Motor neuron (in vitro differentiated cells): ENCODE measurements around the gene ZNF227. TPM values are rescaled to one million over a fixed set of nuclear protein-coding genes. Genes with fewer than 3 reads are reported as not detected.
"Not testable (repeated sequence)": the region's sequence is repeated elsewhere in the genome, so short reads cannot be mapped to it uniquely, and the experiment has no call there.

Experiments
- ATAC-seq, 8 experiments: fragments of 200-7000 bp; cut with Tn5 transposase; replicated peaks in 6 of 8; 2 replicates each; pipeline ENCODE4 v1.8.0; 2021; ENCODE audit warnings: mild to moderate bottlenecking in 8 of 8, moderate library complexity in 8 of 8
- H3K27ac ChIP-seq, 2 donors: fragments of 250-450 bp; sonication (Bioruptor Pico); 2 replicates each; pipeline ENCODE4 v1.9.0; 2021; ENCODE audit warnings: antibody characterized with exemption in 2 of 2, mild to moderate bottlenecking in 2 of 2, moderate library complexity in 1 of 2
- H3K4me1 ChIP-seq, 2 donors: fragments of 250-450 bp; sonication (Bioruptor Pico); replicated peaks in 1 of 2; 2 replicates each; pipeline ENCODE4 v1.6.1; 2021; ENCODE audit warnings: antibody characterized with exemption in 2 of 2, mild to moderate bottlenecking in 2 of 2, moderate library complexity in 1 of 2
- H3K4me3 ChIP-seq, 5 donors: fragments of 250-450 bp; sonication (Bioruptor Pico); 2 replicates each; pipeline ENCODE4 v1.9.0; 2021; ENCODE audit warnings: antibody characterized with exemption in 5 of 5, mild to moderate bottlenecking in 5 of 5, moderate library complexity in 4 of 5
- WGBS, 10 experiments: fragments of 450-650 bp; shearing (Covaris generic); methylation state at CpG; one replicate each; pipeline ENCODE4 v1.0.0; 2022; 5-methylcytosine and 5-hydroxymethylcytosine counted together
- in situ Hi-C, 9 experiments: fragments of 400-800 bp; cut with MboI; loops; one replicate each; pipeline ENCODE4 v1.15.0; 2021; ENCODE audit warnings: low sequenced_read_pairs in 9 of 9, low pct_unique_long_range_greater_than_20kb in 2 of 9; ENCODE audit not compliant: unreplicated experiment in 9 of 9
- total RNA-seq, 8 experiments: library from RNA; unstranded; fragments of 300-600 nt; gene quantifications; 2 replicates each; pipeline versions ENCODE4 v1.2.3 to v1.2.4, GENCODE V29; 2022

Gene ZNF227
- total RNA-seq, 8 experiments from 2014 or later = 17.3 to 35.7 (median 28.7) TPM

DNA sequence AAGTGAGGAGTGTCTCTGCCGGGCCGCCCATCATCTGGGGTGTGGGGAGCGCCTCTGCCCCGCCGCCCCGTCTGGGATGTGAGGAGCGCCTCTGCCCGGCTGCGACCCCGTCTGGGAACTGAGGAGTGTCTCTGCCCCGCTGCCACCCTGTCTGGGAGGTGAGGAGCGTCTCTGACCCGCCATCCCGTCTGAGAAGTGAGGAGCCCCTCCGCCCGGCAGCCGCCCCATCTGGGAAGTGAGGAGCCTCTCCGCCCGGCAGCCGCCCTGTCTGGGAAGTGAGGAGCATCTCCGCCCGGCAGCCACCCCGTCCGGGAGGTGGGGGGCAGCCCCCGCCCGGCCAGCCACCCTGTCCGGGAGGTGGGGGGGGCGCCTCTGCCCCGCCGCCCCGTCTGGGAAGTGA, 8.5 kb upstream of the ZNF227 start:
- ATAC-seq, H3K4me1 ChIP-seq, H3K27ac ChIP-seq, H3K4me3 ChIP-seq, in situ Hi-C loops: not testable (repeated sequence)
- no CpG with 5 or more reads among the region's 31 CpGs for WGBS, 10 experiments

DNA sequence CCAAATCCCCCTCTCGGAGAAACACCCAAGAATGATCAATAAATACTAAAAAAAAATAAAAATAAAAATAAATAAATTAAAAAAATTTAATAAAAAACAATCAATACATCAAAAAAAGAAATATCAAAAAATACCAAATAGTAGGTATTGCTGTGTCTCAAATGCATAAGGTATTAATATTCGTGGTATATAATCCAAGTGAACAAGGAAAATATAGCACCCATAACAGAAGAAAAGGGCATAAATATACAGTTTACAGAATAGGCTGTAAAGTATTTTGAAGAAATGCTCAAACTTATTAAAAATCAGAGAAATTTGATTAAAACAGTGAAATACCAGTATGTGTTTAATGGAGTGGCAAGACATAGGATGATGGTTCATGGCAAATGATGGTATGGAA, 7.6 kb upstream of the ZNF227 start:
- Histone ChIP-seq H3K4me3 (no peak overlapping the region), H3K4me1 (peaks cover 0 to 4% of the 10 kb centered on the region in 2 donors), H3K27ac (no peak overlapping the region)
- ATAC-seq = no peak
- in situ Hi-C loops = no loop called here
- WGBS, 10 experiments = 25 to 80% (median 56%) methylated on average over 1 to 2 of the region's 2 CpGs; no CpG with 5 or more reads in 1 of the 10 experiments

DNA sequence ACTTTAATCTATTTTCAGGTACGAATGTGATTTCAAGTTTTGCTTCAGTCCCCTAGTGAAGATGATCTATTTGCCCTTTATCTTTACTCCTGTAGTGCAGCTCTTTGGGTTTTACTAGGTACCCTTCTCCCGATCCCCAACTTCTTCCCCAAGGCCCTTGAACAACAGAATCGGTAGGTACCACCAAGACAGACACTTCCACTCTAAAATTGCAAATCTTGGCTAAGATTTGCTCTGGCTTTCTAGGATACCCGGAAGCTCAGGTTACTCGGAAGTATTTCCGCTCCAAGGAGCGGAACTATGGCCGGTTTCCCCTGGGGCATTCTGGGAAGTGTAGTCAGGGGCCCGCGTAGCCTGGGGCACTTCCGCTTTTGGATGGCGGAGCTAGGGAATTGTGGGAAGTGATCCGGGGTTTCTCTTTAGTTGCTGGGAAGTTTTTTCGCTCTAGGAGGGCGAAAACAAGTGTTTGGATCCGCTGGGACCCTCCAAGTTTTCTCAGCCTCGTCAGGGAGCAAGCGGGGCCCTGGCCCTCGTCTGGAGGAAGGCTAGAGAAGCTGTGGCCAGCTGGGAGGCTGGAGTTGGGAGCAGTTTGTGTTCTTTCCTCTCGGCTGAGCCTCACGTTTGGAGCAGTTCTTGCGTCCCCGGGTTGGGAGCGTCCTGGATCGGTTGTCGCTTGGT, 5.1 kb upstream of the ZNF227 start:
- in situ Hi-C loops = no loop called here
- WGBS, 10 experiments = 5 to 67% (median 11%) methylated on average over 1 to 25 of the region's 26 CpGs
- Histone ChIP-seq H3K27ac (peak overlapping the region; percentile 21 to 84), H3K4me1 (peaks cover 0 to 4% of the 10 kb centered on the region in 2 donors), H3K4me3 (peak overlapping the region; percentile 53 to 82 (median 61))
- ATAC-seq = peak; percentile 83 to 94 (median 90)

DNA sequence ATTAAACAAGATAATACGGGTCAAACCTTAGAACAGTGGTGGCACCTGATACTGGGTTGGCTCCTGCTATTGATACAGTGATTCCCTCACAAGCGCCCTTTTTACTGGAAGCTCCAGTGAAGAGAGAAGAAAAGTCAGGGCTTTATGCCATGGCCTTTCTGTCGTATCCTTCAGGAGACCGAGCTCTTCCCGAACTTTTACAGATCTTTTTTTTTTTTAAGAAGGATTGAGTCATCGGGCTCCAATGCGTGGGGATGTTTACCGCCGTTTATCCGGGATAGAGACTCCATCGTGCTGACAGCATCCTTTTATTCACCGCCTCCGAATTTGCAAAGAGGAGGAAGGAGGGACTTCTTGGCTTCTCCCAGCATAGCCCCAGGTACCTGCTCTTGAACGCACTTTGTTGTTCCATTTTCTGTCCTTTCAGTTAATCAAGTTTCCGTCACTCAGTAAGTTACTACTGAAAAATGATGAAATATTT, 574 bp downstream of the ZNF227 start:
- Histone ChIP-seq H3K4me3 (peak overlapping the region; percentile 57 to 94 (median 83)), H3K27ac (peak overlapping the region; percentile 43 to 51), H3K4me1 (peaks cover 4 to 11% of the 10 kb centered on the region in 2 donors)
- WGBS, 10 experiments = 0 to 17% (median 6%) methylated on average over 3 to 13 of the region's 15 CpGs; no CpG with 5 or more reads in 1 of the 10 experiments
- in situ Hi-C loops = no loop called here
- peak; percentile 8 to 36 (median 20) for ATAC-seq

DNA sequence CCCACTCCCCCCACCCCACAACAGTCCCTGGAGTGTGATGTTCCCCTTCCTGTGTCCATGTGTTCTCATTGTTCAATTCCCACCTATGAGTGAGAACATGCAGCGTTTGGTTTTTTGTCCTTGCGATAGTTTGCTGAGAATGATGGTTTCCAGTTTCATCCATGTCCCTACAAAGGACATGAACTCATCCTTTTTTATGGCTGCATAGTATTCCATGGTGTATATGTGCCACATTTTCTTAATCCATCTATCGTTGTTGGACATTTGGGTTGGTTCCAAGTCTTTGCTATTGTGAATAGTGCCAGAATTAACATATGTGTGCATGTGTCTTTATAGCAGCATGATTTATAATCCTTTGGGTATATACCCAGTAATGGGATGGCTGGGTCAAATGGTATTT, 7.6 kb downstream of the ZNF227 start:
- H3K27ac ChIP-seq, H3K4me3 ChIP-seq, H3K4me1 ChIP-seq, ATAC-seq, in situ Hi-C loops: not testable (repeated sequence)
- WGBS, 10 experiments = 60 to 100% methylated on average over 1 of the region's 3 CpGs; no CpG with 5 or more reads in 8 of the 10 experiments

DNA sequence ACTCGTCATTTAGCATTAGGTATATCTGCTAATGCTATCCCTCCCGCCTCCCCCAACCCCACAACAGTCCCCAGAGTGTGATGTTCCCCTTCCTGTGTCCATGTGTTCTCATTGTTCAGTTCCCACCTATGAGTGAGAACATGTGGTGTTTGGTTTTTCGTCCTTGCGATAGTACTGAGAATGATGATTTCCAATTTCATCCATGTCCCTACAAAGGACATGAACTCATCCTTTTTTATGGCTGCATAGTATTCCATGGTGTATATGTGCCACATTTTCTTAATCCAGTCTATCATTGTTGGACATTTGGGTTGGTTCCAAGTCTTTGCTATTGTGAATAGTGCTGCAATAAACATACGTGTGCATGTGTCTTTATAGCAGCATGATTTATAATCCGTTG, 8.4 kb downstream of the ZNF227 start:
- H3K4me3 ChIP-seq, in situ Hi-C loops, H3K27ac ChIP-seq, H3K4me1 ChIP-seq, ATAC-seq: not testable (repeated sequence)
- no CpG with 5 or more reads among the region's 6 CpGs for WGBS, 10 experiments

DNA sequence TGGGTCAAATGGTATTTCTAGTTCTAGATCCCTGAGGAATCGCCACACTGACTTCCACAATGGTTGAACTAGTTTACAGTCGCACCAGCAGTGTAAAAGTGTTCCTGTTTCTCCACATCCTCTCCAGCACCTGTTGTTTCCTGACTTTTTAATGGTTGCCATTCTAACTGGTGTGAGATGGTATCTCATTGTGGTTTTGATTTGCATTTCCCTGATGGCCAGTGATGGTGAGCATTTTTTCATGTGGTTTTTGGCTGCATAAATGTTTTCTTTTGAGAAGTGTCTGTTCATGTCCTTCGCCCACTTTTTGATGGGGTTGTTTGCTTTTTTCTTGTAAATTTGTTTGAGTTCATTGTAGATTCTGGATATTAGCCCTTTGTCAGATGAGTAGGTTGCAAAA, 9.0 kb downstream of the ZNF227 start:
- ATAC-seq, H3K4me1 ChIP-seq, in situ Hi-C loops, H3K4me3 ChIP-seq, H3K27ac ChIP-seq: not testable (repeated sequence)
- WGBS, 10 experiments = no CpG with 5 or more reads among the region's 3 CpGs

DNA sequence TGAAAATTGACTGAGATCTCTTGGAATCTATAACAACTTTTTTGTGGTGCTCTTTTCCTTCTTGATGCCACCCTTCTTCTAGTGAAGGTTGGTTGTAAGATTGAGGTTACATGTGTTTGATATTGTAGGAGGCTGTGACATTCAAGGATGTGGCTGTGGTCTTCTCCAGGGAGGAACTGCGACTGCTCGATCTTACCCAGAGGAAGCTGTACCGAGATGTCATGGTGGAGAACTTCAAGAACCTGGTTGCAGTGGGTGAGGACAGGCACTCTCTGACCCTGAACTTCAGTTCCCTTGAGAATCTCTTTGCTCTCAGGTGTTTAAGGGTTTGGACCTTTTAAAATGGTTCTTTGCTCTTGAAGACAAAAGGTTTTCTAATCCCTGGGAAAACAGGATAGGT, 16.0 kb downstream of the ZNF227 start:
- Histone ChIP-seq H3K27ac (no peak overlapping the region), H3K4me1 (no peaks in the 10 kb centered on the region), H3K4me3 (no peak overlapping the region)
- in situ Hi-C loops = no loop called here
- 92 to 100% (median 100%) methylated on average over 1 to 3 of the region's 3 CpGs; no CpG with 5 or more reads in 3 of the 10 experiments for WGBS, 10 experiments
- ATAC-seq = no peak

DNA sequence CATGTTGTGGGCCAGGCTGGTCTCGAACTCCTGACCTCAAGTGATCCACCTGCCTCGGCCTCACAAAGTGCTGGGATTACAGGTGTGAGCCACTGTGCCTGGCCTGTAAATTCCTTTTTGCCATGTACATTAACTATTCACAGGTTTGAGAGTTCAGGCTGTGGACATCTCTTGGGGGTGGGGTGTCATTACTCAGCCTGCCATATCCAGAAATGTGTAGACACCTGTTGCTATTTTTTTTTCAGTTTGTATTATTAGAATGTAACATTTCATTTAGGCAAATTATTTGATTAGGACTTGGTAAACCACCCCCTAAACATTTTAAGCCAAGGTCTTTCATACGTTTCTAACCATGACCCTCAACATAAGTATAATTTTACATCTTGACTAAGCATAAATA, 20.5 kb downstream of the ZNF227 start:
- in situ Hi-C loops = no loop called here
- no peak overlapping the region for H3K4me3 ChIP-seq
- WGBS, 10 experiments = 82 to 100% (median 100%) methylated on average over 1 to 3 of the region's 3 CpGs; no CpG with 5 or more reads in 1 of the 10 experiments

DNA sequence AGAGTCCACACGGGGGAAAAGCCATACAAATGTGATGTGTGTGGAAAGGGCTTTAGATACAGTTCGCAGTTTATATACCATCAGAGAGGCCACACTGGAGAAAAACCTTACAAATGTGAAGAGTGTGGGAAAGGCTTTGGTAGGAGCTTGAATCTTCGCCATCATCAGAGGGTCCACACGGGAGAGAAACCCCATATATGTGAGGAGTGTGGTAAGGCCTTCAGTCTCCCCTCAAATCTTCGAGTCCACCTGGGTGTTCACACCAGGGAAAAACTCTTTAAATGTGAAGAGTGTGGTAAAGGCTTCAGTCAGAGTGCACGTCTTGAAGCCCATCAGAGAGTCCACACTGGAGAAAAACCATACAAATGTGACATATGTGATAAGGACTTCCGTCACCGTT, 24.1 kb downstream of the ZNF227 start:
- WGBS, 10 experiments = 90 to 100% (median 100%) methylated on average over 1 to 5 of the region's 8 CpGs; no CpG with 5 or more reads in 4 of the 10 experiments
- no peak for ATAC-seq
- Histone ChIP-seq H3K4me1 (no peaks in the 10 kb centered on the region), H3K27ac (no peak overlapping the region), H3K4me3 (no peak overlapping the region)
- in situ Hi-C loops = no loop called here

More for the DNA sequence above, 20.5 kb downstream of the ZNF227 start:
- Histone ChIP-seq H3K4me1 (no peaks in the 10 kb centered on the region), H3K27ac (no peak overlapping the region)
- ATAC-seq = no peak

DNA sequence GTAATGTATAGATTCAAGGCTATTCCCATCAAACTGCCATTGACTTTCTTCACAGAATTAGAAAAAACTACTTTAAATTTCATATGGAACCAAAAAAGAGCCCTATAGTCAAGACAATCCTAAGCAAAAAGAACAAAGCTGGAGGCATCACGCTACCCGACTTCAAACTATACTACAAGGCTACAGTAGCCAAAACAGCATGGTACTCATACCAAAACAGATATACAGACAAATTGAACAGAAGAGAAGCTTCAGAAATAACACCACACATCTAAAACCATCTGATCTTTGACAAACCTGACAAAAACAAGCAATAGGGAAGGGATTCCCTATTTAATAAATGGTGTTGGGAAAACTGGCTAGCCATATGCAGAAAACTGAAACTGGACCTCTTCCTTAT, 40.0 kb downstream of the ZNF227 start:
- in situ Hi-C loops, H3K4me1 ChIP-seq, ATAC-seq, H3K27ac ChIP-seq, H3K4me3 ChIP-seq: not testable (repeated sequence)
- WGBS, 10 experiments = 60 to 93% (median 86%) methylated on average over 1 to 2 of the region's 2 CpGs; no CpG with 5 or more reads in 6 of the 10 experiments

DNA sequence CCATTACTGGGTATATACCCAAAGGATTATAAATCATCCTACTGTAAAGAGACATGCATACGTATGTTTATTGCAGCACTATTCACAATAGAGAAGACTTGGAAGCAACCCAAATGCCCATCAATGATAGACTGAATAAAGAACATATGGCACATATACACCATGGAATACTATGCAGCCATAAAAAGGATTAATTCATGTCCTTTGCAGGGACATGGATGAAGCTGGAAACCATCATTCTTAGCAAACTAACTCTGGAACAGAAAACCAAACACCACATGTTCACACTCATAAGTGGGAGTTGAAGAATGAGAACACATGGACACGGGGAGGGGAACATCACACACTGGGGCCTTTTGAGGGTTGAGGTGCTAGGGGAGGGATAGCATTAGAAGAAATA, 41.1 kb downstream of the ZNF227 start:
- H3K4me1 ChIP-seq, in situ Hi-C loops, H3K27ac ChIP-seq, H3K4me3 ChIP-seq, ATAC-seq: not testable (repeated sequence)
- 80 to 100% (median 86%) methylated on average over 1 to 2 of the region's 2 CpGs; no CpG with 5 or more reads in 3 of the 10 experiments for WGBS, 10 experiments

DNA sequence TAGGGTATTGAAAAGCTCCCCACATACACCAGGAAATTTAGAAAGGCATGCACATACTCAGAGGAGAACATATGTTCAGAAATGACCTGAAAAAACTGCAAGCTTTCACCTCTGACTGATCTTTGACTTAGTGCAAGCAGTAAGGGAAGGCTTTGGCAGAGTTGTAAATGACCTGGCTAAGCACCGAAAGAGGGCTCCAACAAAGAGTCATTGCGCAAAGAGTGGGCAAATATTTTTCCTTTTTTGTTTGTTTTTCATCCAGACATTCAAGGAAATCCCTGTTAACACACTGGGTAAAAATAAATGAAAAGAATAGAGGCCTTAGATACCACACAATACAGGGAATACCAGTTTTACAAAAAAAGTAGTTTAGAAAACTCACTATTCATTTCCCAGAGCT, 42.2 kb downstream of the ZNF227 start:
- no peak overlapping the region for H3K4me3 ChIP-seq
- H3K4me1 ChIP-seq = no peaks in the 10 kb centered on the region
- in situ Hi-C loops = no loop called here
- no peak for ATAC-seq
- no peak overlapping the region for H3K27ac ChIP-seq
- WGBS, 10 experiments = 60 to 100% (median 96%) methylated on average over 1 to 2 of the region's 2 CpGs; no CpG with 5 or more reads in 1 of the 10 experiments
